HL-60/S4 (cell line): ENCODE measurements around the gene OAF.
"Not testable (repeated sequence)": the region's sequence is repeated elsewhere in the genome, so short reads cannot be mapped to it uniquely, and the experiment has no call there.

ENCODE experiments used
- in situ Hi-C: fragments of 300-500 bp; cut with MboI; formaldehyde crosslinking; loops from 2 replicates; pipeline ENCODE4 v1.14.3; 2022; ENCODE audit warnings: low sequenced_read_pairs

Gene OAF

DNA sequence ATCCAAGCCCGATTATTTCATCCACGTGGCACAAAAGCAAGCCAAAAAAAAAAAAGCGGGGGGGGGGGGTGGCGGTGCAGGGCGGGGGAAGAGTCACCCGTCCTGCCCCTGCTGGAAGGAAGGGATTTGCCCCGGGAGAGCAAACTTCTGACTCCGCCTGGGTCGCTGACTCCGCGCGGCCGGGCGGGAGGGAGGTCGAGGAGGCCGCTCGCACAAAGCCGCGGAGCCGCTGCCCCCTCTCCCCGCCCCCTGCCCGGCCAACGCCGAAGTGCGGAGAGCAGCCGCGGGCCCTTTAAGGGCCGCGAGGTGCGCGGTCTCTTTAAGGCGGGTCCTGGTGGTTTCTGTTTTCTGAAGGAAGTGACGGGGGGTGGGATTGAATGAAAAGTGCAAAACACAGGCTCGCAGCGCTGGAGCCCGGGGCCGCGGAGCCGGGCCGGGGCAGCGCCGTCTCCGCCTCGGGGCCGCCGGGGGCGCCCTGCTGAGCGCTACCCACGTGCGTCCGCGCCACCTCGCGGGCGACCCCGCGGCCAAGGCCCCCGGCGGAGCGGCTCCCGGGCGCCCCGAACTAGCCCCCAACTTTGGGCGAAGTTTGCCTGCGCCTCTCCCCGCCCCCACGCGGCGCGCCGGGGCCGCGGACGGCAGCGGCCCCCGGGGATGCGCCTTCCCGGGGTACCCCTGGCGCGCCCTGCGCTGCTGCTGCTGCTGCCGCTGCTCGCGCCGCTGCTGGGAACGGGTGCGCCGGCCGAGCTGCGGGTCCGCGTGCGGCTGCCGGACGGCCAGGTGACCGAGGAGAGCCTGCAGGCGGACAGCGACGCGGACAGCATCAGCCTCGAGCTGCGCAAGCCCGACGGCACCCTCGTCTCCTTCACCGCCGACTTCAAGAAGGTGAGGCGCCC, at the start of gene OAF:
TSS of gene OAF (plus strand) at position 407 of the 896 bp plus-strand sequence. CDS start at position 655, 248 bp downstream.
- in situ Hi-C loops, result no loop called here

DNA sequence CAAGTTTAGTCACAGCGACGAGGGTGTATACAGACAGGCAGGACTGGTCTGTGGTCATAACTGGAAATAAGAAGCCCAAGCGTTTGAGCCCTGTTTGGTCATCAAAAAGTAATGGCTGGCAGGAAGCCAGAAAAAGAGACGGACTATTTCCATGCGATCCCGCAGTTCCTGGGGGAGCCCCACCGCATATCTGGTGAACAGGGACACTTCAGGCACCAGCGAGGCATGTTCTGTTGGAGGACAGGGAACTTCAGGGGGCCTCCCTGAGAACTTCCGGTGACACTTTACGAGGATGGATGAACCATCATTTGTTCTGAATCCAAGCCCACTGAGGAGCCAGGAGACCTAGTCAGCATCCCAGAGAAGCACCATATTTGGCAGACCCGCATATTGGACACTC, 43.2 kb upstream of the OAF start:
- in situ Hi-C loops, result no loop called here

DNA sequence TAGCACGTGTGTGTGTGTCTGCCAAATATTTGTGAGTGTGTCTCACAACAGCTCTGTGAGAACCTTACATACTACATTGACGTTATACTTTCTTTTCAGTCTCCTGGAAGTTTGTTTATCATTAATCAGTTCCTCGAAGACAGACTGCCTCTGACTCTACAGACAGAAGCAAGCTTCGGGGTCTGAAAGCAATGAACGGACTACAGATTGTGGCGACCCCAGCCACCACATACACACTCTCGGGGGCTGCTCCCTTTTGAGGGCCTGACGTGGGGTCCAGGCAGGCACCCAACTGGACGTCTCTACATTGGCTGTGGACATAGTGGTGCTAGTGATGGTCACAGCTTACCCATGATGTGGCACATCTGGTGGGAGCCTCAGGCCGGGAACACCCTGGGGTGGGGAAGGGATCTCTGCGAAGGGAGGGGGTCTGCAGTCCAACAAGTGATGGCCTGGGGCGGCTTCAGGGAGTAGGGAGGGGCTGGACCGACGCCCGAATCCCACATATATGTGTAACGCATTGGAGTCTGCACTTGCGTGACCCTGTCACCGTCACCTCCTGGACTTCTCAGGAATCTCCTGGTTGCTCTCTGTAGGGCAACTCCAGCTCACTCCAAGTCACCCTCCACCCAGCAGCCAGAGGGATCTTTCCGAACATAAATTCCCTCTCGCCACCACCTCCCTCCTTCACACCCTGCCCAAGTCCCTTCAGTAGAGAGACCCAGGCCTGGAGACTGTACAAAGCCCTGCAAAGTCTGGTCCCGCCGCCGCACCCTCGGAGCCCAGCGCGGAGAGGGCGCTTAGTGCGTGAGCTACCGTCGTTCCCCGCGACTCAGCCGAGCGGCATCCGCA, 42.5 kb upstream of the OAF start:
- in situ Hi-C loops, result no loop called here

DNA sequence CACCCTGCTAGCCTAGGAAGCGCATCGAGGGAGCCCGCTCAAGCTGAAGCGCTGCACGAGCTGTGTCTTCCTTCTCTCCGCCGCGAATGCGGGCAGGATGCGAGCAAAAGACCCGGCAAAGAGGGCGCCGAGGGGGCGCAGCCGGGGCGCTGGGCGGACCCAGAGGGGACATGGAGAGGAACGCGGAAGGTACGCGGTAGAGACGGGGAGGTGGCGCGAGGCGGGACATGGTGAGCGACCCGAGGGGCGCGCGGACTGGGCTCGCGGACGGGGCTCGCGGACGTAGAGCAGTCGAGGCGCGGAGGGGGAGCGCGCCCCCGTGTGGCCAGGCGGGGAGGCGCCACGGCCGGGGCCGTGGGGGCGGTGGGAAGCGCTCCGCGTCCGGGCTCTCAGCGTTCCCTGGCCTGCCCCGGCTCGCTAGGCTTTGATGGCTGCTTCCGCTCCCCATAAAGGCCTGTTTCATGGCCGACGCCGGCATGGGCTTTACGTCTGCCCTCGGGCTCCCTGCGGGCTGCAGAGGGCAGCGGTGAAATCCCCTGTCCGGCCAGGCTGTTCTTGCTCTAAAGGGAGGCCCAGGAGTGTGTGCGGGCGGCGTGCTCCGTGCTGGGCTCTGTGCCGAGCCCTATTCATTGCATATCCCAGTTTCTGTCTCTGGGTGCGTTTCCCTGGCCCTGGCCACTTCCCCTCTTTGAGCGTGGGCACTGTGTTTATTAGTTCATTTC, 41.7 kb upstream of the OAF start:
- in situ Hi-C loops, result no loop called here

DNA sequence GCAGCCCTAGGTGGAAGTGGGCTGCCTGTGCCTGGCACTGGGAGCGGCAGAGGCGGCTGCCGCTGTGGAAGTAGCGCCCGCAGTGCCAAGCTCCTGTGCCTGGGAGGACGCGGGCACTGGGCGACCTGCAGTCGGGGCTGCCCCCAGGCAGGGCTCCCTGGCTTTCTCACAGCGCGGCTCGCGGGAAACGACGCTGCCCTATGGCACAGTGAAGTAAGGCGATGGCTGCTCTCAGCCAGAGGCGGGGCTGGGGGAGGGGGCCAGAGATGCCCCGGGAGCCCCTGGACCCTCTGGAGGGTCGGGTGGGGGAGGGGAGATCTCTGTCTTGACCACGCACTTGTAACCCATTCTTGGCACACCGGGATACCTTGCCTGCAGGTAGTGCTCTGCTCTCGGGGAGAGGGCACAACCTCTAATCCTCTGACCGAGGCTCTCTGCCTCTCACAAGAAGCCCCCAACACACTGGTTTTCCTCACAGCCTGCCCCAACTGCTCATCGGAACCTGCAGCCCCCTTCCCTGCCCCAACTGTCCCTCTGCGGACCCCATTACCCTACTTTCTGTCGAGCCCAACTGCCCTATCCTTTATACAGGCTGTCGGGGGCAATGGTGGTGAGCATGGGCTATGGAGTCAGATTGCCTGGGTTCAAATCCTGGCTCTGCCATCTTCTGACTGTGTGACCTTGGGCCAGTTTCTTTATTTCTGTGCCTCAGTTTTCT, 40.7 kb upstream of the OAF start:
- in situ Hi-C loops, result loop anchor here (5.0 kb wide), 1 partner anchor 127 kb away; no protein-coding TSS in a partner anchor

DNA sequence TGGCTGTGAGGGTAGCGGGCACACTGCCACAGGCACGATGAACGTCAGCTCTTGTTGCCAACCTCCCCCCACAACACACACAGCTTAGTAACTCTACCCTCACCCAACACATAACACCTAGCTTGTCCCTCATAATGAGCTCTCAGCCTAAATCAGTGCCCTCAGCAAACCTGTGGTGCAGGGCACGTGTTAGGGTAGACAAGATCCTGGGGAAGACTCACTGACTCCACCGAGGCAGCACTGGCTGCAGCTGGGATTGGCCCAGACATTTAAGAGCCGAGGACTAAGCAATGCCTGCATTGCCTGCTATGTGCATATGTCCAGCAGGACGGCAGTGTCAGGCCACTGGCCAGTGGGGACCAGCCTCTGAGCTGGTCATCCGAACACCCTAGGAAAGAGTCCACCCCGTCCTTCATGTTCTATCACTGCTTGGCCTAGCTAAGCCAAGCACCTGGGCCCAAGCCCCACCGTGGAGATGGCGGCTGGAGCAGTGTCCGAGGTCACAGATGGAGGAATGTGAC, 40.0 kb upstream of the OAF start:
- in situ Hi-C loops, result loop anchor here (5.0 kb wide), 1 partner anchor 126 kb away; no protein-coding TSS in a partner anchor

DNA sequence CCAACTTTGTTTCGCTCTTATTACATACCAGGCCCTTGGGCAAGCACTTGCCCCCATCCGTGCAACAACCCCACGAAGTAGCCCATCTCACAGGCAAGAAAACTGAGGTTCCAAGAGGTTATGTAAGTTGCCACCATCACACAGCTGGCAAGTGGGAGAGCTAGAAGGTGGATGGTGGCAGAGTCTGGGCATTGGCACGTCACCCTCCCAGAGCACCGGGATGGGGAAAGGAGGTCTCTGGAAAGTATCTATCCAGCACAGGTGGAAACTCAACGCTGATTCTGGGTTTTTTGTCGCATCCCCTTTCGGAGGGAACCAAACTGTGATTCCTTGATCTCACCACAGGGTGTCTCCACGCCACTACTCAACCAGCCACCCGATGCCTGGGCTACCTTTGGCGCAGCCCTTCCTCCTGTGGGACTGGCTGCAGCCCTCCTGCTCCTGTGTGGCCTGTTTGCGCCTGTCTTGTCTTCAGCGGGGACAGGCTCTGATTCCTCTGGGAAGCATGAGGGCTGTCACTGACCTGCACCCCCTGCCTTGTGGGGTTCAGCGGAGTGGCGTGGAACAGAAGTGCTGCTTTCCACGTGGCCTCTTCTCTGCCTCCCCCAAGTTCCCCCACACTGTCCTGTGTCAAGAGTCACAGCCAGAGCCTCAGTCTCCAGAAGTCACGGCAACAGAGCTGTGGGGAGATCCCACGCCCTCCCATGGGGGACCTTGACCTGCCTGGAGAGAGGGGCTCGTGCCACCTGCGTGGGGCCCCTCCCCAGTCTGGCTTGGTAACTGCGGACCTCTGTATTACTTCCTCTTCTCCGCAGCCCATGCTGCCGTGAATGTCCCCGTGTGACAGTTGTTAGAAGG, 38.5 kb upstream of the OAF start:
- in situ Hi-C loops, result loop anchor here (5.0 kb wide), 1 partner anchor 125 kb away; no protein-coding TSS in a partner anchor

DNA sequence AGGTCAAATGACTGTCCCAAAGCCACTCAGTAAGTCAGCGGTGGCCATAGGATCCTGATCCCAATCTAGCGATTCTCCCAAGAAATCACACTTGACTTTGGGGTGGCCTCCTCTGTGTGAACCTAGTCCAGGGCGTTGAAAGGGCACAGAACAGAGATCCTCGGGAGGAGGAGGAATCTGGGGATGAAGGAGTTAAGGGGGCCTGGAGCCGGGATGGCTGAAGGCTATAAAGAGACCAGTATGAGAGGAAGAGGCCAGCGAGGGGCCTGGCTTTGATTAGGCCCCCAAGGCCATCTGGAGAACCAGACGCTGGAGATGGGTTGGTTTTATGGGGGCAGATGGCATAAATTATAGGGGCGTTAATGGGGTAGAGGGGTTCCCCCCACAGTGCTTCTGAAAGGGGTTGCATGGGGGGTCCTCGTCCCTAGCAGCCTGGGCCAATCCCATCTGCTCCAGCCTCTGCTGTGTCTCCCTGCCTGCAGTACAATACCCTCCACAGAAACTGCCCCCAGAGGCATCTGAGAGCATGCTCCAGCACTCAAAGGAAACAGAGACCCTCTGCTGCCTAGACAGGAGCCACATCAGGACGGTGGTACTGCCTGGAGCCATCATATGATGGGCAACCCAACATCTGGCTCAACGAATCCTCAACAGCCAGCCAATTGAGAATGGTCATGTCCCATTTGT, 37.7 kb upstream of the OAF start:
- in situ Hi-C loops, result loop anchor here (5.0 kb wide), 1 partner anchor 124 kb away; no protein-coding TSS in a partner anchor

DNA sequence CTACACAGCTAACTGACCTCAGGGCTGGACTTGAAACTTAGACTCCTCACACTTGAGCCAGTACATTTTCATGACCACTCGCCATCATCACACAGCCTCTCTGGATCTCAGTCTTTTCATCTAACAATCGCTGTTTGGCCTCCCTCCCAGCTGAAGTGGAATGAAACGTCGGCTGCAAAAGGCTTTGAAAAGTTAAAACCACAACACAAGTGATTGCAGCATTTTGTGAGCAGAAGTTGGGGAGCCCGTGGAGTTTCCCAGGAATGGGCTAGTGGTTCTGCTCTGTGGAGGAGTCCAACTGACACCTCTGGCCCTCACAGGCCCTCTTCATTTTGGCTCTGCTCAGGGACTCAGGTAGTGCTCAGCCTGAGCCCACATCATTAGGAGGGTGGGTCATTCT, 37.0 kb upstream of the OAF start:
- in situ Hi-C loops, result loop anchor here (5.0 kb wide), 1 partner anchor 123 kb away; no protein-coding TSS in a partner anchor

DNA sequence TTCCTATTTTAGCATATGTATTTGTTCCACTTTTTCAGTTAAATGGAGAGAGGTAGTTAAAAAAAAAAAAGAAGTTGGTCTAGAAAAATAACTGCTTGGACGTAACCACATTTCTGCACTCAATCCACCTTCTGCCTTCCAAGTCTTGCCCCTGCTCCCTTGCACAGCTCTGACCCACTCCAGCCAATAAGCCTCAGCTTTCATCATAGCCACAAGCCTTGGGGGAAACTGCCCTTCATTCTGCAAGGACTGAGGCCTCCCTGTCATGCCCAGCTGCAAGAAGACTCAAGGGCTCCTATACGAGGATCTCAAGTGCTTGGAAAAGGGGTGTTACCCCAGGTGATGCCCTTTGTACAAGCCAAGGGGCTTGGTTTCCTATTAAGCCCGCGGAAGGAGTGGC, 36.0 kb upstream of the OAF start:
- in situ Hi-C loops, result loop anchor here (5.0 kb wide), 2 partner anchors 52 to 122 kb away; no protein-coding TSS in a partner anchor

DNA sequence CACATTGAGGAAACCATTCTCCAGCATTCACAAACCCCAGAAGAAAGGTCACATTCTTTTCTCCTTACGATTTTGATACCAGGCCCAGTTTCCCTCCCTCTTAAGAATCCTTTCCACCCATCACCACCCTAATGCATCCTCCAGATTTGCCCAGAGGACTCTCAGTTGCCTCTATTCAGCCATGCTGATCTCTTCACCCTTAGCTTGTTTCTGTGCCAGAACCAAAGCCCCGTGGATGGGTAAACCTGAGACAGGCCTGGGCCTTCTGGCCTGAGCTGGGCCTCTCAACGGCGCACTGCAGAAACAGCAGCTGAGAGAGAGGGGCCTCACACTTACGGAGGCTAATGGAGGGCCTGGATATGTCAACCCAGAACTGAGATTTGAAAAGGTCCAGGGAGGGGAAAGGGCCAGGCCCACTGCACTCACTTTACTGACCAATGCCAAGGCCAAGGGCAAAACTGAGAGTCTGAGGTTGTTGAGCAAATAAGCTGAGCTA, 32.2 kb upstream of the OAF start:
- in situ Hi-C loops, result loop anchor here (5.0 kb wide), 1 partner anchor 49 kb away; no protein-coding TSS in a partner anchor

DNA sequence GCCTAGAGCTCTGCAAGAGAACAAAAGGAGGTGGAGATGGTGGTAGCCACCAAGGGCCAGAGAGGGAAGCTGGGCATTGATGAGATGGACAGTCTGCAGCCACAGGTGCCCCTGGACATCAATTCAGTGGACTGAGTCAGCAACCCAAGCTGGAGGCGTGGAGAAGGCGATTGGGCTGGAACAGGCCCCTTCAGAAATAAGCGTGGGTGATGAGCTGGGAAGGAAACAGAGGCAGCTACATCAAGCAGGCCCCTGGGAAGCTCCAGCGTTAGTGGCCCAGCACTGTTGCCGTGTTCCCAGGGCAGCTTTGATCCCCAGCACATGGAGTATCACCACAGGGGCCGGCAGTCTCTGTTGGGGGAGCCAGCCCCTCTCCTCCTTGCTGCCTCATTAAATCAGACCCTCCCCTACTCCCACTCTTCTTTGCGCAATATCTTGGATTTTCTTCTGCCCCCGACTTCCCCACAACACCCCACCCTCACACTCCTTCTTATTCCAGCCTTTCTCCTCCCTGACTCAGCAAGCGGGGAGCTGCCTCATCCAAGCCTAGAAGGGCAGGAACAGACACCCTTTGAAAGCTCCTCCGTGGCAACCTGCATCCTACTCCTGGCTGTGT, 31.7 kb upstream of the OAF start:
- in situ Hi-C loops, result loop anchor here (5.0 kb wide), 1 partner anchor 48 kb away; no protein-coding TSS in a partner anchor

DNA sequence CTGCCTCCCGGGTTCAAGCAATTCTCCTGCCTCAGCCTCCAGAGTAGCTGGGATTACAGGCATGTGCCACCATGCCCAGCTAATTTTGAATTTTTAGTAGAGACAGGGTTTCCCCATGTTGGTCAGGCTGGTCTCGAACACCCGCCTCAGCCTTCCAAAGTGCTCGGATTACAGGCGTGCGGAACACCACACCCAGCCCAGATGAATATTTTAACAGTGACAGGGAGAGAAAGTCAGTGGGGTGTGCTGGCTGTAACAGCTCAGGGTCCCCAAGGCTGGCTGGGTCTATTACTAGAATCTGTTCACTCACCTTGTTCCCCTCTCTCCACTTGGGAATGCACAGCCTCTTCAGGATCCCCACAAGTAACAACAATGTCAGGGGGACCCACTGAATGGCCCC, 30.8 kb upstream of the OAF start:
- in situ Hi-C loops, result not testable (repeated sequence)

DNA sequence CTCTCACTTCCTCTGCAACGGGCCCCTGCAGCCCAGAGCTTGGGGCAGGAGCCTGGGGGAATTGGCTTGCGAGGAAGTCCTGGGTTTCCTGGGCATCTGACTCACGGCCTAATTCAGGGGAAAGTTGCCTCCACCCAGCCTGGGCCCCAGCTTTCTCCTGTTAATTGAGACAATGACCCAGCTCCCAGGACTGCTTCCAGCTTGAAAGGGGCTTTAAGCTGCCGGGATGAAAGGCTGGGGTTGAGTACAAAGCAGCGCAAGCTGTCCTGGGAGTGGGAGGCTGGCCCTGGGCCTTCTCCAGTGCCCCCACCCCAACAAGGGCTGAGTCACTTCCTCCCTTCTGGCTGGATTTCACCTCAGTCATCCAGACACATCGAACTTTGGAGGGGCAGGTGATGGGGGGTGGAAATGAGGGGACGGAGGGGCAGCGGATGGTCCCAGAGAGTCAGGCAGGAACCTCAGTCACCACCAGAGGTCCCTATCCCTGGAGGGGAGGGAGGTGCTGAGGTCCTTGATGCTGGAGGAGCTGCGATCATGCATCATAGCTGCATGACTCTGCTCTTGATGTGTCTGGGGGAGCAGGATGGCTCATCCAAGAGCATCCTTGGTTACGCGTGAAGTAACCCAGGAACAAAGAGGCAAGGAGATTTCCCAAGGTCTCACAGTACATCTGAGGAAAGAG, 30.1 kb upstream of the OAF start:
- in situ Hi-C loops, result no loop called here

DNA sequence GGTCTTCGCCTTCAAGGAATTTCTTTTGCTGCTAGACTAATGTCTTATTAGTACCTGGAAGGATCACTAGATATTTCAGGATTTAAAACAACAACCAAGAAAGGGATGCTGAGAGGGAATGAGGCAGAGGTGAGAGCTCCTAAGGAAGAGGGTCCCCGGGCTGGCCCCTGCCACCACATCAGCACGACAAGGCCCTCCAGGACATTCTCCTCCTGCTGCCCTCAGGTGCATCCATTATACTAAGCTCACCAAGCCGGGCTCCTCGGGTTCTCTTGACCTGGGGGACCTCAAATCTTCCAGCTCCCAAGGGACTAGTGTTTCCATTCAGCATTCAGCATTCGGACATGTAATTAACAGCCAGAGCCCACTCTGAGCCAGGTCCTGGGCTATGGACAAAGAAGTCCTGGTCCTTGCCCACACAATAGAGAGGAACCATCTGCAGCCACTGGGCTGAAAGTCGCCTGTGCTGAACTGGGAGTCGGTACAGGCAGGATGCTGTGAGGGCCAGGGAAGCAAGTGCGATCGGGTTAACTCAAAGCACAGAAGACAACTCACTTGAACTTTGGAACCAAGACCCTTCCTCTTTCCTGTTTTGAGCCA, 29.4 kb upstream of the OAF start:
- in situ Hi-C loops, result no loop called here

DNA sequence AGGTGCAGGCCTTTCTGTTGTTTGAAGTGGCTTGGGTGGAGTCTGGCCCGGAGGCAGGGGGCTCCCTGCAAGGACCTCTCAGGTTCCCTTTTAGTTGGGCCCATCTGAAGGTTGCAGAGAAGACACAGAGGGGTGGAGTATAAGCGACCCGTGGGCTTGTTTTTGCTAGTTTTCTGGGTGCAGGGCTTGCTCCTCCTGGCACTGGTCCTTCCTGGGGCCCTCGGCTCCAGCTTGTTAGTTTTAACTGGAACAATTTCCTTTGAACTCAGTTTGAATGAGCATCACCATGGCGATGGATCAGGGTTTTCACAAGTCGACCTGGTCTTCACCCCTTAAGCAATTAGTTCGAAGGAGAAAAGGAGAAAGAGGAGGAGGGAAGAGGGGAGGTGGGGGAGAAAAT, 28.5 kb upstream of the OAF start:
- in situ Hi-C loops, result no loop called here
